HG03469 (cell line): ENCODE results near the gene RABGAP1L.
"Not testable (repeated sequence)": the region's sequence is repeated elsewhere in the genome, so short reads cannot be mapped to it uniquely, and the experiment has no call there.

Experiments
- ATAC-seq: cut with Tn5 transposase; IDR thresholded peaks from one replicate; pipeline ENCODE4 v1.9.1; 2021; ENCODE audit warnings: mild to moderate bottlenecking, moderate library complexity, moderate number of reproducible peaks; ENCODE audit not compliant: unreplicated experiment

The RABGAP1L gene

DNA sequence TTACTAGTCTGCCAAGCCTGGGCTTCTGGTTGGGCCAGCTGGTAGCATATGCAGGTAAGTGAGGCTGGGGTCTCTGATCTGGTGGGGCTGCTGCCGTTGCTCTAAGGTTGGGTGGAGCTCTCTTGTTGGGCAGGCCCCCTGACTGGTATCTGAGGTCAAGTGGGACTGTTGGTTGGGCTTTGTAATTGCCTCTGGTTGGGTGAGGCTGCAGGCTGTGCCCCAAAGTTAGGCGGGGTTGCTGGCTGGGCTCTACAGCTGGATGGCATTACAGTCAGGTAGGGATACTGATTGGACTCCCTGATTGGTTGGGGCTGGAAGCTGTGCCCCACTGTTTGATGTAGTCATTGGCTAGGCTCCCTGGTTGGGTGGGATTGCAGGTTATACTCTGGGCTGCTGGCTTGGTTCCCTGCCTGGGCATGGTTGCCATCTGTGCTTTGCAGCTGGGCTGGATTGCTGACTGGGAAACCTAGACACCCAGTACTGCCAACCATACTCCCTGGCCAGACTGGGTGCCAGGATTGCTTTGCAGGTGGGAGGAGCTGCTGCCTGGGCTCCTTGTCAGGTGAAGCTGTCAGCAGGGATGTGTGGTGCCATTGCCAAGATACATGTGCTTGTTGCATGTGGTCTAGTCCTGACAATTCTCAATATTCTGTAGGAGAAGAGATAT, 130.5 kb downstream of the RABGAP1L start:
- ATAC-seq = no peak

DNA sequence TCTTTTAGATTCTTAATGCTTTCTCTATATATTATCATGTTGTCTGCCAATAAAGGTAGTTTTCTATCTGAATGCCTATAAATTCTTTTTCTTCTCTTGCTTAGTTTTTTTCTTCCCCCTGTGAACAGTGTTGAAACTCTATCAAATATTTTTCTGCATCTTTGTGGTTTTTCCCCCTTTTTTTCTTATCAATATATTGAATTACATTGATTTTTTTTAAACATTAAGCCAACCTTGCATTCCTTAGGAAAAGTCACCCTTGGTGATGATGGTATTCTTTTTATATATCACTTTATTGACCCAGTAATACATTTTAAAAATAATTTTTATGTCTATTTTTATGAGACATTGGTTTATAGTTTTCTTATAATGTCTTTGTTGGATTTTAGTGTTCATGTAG, 131.7 kb downstream of the RABGAP1L start:
- ATAC-seq = no peak

DNA sequence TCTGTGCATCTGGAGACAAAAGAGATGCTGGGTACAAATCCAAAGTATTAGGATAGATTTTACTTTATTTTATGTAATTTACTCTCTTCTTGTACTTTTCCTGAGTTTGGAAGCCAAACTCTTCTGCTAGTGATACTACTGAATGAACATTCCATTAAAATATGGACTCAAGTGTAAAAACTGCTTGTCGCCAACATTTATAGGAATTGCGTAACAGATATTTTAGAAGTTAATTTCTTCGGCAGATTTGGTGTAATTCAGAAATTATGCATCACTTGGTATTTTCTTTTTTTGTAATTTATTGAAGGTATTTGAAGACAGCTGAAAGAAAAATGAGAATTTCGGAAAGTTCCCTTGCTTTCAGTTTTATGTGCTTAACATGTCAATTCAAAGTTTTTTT, 137.0 kb downstream of the RABGAP1L start:
- ATAC-seq = no peak

DNA sequence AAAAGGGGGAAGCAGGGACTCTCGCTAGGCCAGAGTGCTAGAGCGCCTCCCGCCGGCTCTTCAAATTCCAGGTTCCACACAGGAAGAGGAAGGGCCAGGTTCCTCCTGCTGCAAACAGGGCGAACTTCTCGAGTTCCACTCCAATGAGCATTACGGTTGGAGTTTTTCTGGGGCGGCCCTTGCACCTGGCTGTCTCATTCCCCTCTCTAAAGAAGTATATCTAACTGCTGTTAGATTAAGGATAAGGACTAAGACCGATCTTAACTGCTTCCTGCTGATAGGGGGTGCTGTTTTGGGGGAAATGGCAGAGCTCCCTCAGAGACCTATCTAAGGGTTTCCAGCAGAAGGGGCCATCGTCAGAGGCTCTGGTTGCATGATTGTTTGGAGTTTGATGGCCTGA, 138.0 kb downstream of the RABGAP1L start:
- no peak for ATAC-seq

DNA sequence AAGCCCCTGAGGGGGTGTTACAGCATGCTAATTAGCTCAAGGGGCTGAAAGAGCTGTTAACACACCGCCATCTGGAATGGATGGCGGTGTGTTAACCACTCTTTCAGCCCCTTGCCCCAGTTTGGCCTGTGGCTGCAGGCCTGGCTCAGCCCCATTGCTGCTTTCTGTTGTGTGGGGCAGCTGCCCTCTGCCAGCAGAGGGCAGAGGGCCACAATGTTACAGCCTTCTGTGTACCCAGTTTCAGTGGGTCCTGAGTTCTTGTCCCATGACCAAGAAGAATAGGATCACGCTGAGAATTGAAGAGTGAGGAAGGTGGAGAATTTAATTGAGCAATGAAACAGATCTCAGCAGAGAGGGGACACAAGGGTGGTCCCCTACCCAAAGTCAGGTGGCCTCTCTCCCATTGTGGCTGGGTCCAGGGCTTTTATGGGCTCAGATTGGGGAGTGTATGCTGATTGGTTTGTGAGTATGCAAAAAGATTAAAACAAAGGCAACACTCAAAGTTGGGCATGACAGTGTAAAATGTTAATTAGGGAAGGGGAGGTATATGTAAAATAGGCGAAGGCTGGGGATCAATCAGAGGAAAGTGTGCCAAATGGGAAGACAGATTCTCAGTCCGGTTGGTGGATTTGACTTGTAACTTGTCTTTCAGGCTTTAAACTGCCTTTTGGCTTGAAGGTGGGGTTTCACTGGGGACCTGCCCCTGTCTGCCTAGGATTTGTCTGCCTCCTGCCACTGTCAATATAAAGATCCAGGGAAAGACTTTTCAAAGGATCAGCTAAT, 142.2 kb downstream of the RABGAP1L start:
- no peak for ATAC-seq

DNA sequence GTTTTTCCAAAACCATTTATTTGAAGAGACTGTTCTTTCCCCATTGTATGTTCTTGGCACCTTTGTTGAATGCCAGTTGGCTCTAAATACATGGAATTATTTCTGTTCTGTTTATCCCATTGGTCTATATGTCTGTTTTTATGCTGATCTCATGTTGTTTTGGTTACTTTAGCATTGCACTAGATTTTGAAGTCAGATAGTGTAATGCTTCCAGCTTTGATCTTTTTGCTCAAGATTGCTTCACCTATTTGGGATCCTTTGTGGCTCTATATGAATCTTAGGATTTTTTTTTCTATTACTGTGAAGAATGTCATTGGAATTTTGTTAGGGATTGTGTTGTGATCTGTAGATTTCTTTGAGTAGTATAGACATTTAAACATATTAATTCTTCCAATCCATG, 149.3 kb downstream of the RABGAP1L start:
- ATAC-seq = no peak

DNA sequence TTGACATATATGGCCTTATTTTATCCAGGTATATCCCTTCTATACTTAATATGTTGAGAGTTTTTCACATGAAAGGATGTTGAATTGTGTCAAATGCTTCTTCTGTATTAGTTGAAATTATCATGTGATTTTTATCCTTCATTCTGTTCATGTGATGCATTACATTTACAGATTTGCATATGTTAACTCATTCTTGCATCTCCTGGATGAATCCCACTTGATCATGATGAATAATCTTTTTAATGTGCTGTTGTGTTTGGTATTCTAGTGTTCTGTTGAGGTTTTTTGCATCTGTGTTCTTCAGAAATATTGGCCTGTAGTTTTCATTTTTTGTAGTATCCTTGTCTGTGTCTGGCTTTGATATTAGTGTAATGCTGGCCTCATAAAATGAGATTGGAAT, 150.2 kb downstream of the RABGAP1L start:
- ATAC-seq = no peak

DNA sequence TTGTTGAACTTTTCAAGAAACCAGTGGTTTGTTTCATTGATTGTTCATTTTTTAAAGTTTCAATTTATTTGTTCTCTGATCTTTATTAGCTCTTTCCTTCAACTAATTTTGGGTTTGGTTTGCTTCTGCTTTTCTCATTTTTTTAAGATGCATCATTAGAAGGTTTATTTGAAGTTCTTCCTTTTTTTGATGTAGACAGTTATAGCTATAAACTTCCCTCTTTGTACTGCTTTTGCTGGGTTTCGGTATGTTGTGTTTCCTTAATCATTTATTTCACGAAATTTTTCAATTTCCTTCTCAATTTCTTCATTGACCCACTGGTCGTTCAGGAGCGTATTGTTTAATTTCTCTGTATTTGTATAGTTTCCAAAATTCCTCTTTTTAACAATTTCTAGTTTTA, 155.1 kb downstream of the RABGAP1L start:
- no peak for ATAC-seq

DNA sequence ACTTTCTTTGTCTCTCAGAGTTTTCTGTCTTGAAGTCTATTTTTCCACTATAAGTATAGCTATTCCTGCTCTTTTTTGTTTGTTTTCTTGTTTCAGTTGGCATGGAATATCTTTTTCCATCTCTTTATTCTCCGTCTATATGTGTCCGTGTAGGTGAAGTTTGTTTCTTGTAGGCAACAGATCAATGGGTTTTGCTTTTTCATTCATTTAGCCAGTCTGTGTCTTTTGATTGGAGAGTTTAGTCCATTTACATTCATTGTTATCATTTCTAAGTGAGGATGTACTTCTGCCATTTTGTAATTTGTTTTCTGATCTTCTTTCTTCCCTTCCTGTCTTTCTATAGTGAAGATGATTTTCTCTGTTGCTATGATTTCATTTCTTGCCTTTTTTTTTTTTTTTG, 155.9 kb downstream of the RABGAP1L start:
- ATAC-seq = no peak

DNA sequence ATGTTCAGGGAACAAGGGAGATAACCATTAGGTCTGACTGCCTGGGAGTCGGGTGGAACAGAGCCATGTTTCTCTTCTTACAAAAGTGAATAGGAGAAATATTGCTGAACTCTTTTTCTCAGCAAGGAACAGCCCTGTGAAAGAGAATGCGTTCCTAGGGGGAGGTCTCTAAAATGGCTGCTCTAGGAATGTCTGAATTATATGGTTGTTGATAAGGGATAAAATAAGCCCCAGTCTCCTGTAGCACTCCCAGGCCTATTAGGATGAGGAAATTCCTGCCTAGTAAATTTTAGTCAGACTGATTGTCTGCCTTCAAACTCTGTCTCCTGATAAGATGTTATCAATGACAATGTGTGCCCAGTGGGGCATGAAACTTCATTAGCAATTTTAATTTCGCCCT, 161.6 kb downstream of the RABGAP1L start:
- not testable (repeated sequence) for ATAC-seq

DNA sequence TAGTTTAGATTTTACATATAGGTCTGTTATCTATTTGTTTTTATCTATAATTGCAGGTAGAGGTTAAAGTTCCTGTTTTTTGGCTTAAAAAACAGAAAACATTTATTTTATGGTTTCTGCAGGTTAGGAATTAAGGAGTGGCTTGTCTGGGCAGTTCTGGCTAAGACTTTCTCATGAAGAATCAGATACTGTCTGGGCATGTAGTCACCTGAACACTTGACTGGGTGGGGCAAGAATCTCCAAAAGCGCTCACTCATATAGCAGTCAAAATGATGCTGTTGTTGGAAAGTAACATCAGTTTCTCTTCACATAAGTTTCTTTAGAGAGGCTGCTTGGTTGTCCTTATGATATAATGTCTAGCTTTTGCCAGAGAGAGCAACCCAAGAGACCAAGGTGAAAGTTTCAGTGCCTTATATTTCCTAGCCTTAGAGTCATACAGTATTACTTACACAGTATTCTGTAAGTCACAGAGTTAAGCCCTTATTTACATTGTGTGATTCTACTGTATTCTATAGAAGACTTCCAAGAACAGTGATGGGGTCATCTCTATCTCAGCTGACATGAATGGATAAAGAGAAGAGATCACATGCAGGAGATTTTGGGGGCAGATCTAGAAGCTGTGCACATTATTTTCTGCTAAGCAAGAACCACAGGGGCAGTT, 163.0 kb downstream of the RABGAP1L start:
- no peak for ATAC-seq

DNA sequence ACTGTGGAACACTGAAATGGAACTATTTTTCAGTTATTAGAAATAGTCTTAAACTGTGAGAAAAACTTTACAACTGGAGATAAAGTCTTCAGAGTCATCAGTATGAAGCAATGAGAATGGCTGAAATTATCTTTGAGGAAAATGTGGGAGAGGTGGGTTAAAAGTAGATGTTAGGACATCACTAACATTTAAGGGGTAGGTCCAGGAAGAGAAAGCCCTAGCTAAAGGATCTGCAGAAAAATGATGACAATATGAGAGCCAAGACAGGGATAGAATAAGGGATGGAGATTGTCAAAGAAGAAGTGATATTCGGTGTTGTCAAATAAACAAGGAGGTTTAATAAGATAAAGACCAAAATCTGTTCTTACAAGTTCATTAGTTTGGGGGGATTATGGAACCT, 165.2 kb downstream of the RABGAP1L start:
- no peak for ATAC-seq

DNA sequence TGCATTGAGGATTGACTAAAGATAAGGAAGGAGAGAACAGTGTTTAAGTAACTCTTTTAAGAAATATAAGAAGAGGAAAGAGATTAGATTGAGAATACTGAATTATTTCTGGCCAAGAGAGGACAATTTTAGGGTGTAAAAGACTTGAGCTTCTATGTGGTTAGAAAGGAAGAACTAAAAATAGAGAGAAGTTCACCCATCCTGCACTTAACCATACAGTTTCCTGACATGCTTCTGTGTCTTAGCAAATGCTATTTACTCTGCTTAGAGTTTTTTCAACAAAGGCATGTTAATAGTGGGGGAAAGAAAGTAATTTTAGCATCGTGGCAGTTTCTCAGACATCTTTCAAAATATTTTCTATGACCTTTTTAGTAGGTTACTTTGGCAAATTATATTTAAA, 165.6 kb downstream of the RABGAP1L start:
- no peak for ATAC-seq

DNA sequence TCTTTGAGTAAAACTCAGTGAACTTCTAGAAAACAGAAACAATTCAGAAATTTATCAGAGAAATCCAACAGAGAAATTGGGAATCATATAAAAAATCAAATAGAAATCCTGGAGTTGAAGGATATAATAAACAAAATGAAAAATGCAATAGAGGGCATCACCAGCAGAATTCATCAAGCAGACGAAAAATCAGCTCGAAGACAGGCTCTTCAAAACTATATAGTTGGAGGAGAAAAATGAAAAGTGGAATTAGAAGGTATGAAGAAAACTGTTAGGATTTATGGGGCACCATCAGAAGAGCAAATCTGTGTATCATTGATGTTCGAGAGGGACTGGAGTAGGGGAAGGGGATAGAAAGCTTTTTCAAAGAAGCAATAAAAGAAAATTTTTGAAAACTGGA, 167.0 kb downstream of the RABGAP1L start:
- no peak for ATAC-seq

DNA sequence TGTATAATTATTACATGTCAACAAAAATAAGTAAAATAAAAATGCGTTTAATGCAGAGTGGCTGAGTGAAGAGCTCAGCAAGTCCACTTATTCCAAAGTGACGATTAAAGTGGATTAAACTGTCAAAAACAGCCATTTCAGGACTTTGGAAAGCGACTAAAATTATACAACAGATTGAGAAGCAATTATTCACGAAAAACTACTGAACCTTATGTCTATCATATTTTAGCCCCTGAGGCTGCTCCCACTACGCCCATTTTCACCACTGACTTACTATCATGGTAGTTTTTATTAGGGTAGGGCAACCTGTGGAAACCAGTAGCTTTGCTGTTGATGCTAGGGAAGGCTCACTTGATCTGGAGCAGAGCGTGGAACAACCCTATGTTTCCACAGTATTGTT, 174.1 kb downstream of the RABGAP1L start:
- ATAC-seq = no peak

DNA sequence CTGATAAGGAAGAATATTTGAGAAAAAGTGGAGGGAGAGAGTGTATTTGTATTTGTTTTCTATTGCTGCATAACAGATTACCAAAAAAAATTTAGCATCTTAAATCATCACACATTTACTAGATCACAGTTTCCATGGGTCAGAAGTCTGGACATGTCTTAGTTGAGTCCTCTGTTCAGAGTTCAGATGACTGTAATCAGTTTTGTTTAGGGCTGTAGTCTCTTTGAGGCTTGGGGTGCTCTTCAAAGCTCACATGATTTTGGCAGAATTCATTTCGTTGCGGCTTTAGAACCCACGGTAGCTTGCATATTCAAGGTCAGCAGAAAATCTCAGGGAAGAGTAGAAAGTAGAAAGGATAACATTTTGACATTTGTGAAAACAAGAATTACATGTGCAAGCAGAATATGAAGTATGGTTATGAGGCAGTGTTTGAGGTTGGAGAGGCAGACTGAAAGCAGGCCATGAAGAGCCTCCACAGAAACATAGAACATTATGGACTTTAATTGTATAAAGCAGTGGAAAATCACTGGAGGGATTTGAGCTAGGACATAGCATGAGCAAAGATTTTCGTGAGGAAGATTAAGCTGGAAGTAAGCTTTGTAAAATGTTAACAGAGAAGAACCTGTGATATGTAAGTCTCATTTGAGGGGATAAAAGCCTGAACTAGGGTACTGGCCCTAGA, 177.8 kb downstream of the RABGAP1L start:
- ATAC-seq = no peak

DNA sequence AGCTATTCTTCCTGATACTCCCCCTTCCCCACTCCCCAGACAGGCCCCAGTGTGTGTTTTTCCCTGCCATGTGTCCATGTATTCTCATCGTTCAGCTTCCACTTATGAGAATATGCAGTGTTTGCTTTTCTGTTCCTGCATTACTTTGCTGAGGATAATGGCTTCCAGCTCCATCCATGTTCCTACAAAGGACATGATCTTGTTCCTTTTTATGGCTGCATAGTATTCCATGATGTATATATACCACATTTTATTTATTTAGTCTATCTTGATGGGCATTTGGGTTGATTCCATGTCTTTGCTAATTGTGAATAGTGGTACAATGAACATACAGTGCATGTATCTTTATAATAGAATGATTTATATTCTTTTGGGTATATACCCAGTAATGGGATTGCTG, 181.1 kb downstream of the RABGAP1L start:
- ATAC-seq = not testable (repeated sequence)

DNA sequence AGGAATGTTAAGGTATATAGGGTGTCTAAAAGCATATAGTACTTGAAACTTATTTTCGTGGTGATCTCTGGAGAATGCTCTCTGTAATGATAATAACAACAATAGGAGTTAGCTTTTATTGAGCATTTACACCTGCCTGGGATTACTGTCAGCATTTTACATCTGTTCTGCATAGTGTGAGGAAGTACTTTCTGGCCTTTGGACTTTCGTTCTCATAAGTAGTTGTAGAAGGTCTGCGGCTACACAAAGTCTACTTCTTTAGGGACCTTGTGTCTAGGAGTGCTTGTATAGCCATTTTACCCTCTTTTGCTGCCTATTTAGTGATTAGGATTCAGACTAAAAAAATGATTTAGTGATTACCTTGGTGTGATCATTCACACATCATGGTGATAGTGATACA, 184.8 kb downstream of the RABGAP1L start:
- ATAC-seq = no peak

DNA sequence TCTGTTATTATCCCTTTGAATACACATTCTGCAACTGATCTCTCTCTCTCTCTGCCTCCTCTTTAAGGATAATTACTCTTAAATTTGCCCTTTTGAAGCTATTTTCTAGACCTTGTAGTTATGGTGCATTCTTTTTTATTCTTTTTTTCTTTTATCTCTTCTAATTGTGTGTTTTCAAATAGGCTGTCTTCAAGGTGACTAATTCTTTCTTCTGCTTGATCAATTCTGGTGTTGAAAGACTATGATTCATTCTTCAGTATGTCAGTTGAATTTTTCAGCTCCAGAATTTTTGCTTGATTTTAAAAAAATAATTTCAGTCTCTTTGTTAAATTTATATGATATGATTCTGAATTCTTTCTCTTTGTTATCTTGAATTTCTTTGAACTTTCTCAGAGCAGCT, 192.8 kb downstream of the RABGAP1L start:
- no peak for ATAC-seq

DNA sequence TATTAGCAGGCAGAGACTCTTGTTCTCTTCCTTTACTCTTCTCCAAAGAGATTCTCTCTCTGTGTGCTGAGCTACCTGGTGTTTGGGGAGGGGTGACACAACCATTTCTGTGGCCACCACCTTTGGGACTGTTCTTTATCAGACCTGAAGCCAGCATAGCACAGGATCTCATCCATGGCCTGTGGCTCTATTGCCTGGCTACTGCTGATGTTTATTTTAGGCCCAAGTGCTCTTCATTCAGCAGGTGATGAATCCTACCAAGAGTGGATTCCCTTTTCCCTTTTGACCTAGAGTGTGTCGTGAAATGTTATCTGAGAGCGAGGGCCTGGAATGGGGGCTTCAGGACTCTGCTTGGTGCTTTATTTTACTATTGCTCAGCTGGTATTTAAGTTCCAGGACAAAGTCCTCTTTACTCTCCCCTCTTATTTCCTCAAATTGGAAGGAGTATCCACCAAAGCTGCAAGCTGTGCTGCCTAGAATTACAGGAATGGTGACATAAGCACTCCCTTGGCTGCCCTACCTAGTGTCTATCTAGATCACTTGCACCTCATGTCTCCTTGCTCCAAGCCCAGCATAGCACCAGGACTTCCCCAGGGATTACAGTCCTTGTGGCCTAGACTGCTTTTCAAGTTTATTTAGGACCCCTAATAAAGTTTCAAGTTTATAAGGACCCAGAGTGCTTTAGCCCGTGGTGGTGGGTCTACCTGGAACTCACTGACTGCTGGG, 193.7 kb downstream of the RABGAP1L start:
- ATAC-seq = no peak

DNA sequence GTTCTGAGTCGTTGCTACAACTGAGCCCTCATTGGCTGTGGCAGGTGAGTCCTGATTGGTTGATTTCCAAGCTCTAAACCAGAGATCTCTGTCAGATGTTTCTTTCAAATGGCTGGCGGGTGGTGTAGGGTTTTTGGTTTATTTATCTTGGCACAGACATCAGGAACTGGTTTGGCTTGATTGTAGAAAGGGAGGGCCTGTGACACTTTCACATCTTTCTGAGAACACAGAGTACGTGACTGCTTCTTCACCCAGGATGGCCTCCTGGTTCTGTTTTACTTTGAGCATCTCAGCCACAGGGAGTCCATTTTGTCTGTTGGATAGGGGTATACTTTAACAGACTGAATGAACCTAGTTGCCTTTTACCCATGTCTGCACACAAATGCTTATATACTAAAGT, 199.0 kb downstream of the RABGAP1L start:
- ATAC-seq = no peak
